K562 (cell line): Measurements from ENCODE around the gene TMCC2. TPM values are rescaled to one million over a fixed set of nuclear protein-coding genes. Genes with fewer than 3 reads are reported as not detected.

Source experiments
- ATF7 ChIP-seq: fragments of 450-650 bp; IDR thresholded peaks from 2 replicates; pipeline ENCODE4 v1.7.1; 2014; ENCODE audit warnings: mild to moderate bottlenecking, moderate library complexity
- CBFA2T3 ChIP-seq: fragments of 450-650 bp; IDR thresholded peaks from 2 replicates; pipeline ENCODE4 v1.6.1; 2017
- CXXC5 ChIP-seq: fragments of 250-450 bp; sonication (Bioruptor Pico); IDR thresholded peaks from 2 replicates; pipeline ENCODE4 v1.8.0; 2022; ENCODE audit warnings: inconsistent platforms, mild to moderate bottlenecking, moderate library complexity
- HEY1 ChIP-seq: fragments of 250-450 bp; sonication (Bioruptor Pico); IDR thresholded peaks from 2 replicates; pipeline ENCODE4 v1.5.0; 2020; ENCODE audit warnings: mild to moderate bottlenecking, moderate library complexity, borderline replicate concordance
- KDM4B ChIP-seq, 2 experiments: fragments of 450-650 bp in 1 of 2; sonication (generic) in 1 of 2; IDR thresholded peaks; 2 replicates each; pipeline ENCODE4 v1.6.1; 2016 to 2017; ENCODE audit warnings: borderline replicate concordance in 2 of 2, antibody characterized with exemption in 1 of 2, low read depth in 1 of 2, mild to moderate bottlenecking in 1 of 2
- NCOA1 ChIP-seq: fragments of 450-650 bp; IDR thresholded peaks from 2 replicates; pipeline ENCODE4 v1.6.1; 2016; ENCODE audit warnings: low read depth
- NFIC ChIP-seq: fragments of 450-650 bp; IDR thresholded peaks from 2 replicates; pipeline ENCODE4 v1.6.1; 2017; ENCODE audit warnings: mild to moderate bottlenecking, inconsistent platforms
- RNF2 ChIP-seq: sonication (generic); IDR thresholded peaks from 2 replicates; pipeline ENCODE4 v1.6.1; 2016
- ZNF175 ChIP-seq: fragments of 200-800 bp; sonication (Bioruptor generic); IDR thresholded peaks from 2 replicates; pipeline ENCODE4 v1.6.1; 2016; ENCODE audit warnings: low read depth, mild to moderate bottlenecking, missing genetic modification characterization, missing compliant biosample characterization
- ZNF277 ChIP-seq: fragments of 250-450 bp; sonication (Bioruptor Pico); IDR thresholded peaks from 2 replicates; pipeline ENCODE4 v1.8.0; 2022; ENCODE audit warnings: inconsistent platforms, mild to moderate bottlenecking, moderate library complexity, borderline replicate concordance
- polyA plus RNA-seq, 8 experiments: library from polyadenylated mRNA; depleted of rRNA in 4 of 8; stranded (reverse) in 5 of 8; unstranded in 3 of 8; fragments of >200 nt; fragmentation: Nextera tagmentation in 2 of 8; fragmentation: Illumina TruSeq in 1 of 8; extraction: Ambion mirVana in 2 of 8; extraction: Trizol in 1 of 8; gene quantifications; 2 replicates each; pipeline versions ENCODE4 v1.2.1 to v1.2.3, GENCODE V29; 2011 to 2014; ENCODE audit warnings: inconsistent platforms in 1 of 8, missing spikeins in 1 of 8
- total RNA-seq, 7 experiments: library from RNA; depleted of rRNA in 6 of 7; stranded (reverse); fragments of >200 nt in 6 of 7; fragmentation: Illumina TruSeq in 2 of 7; extraction: Trizol in 2 of 7; gene quantifications; 2 replicates each; pipeline versions ENCODE4 v1.2.1 to v1.2.3, GENCODE V29; 2011 to 2021; ENCODE audit warnings: low replicate concordance in 1 of 7
- TF ChIP-seq, protein P1 (sequence below): fragments of 250-450 bp; sonication (Bioruptor Pico); IDR thresholded peaks from 2 replicates; pipeline ENCODE4 v1.4.0; 2020
- TF ChIP-seq, protein P2 (sequence below): fragments of 450-650 bp; IDR thresholded peaks from 2 replicates; pipeline ENCODE4 v1.6.1; 2018; ENCODE audit warnings: mild to moderate bottlenecking, low read depth; ENCODE audit not compliant: partially characterized antibody
- TF ChIP-seq, protein P3 (sequence below): sonication (generic); formaldehyde crosslinking; IDR thresholded peaks from 2 replicates; pipeline ENCODE4 v1.8.0; 2023; ENCODE audit warnings: missing genetic modification reagents, mild to moderate bottlenecking, borderline replicate concordance

Gene TMCC2
- total and polyA plus RNA-seq, 9 of the 15 experiments (the other 6 are each of a cell fraction or from before 2014, with no cell fraction given) = 0.06 to 1.8 (median 0.98) TPM

DNA sequence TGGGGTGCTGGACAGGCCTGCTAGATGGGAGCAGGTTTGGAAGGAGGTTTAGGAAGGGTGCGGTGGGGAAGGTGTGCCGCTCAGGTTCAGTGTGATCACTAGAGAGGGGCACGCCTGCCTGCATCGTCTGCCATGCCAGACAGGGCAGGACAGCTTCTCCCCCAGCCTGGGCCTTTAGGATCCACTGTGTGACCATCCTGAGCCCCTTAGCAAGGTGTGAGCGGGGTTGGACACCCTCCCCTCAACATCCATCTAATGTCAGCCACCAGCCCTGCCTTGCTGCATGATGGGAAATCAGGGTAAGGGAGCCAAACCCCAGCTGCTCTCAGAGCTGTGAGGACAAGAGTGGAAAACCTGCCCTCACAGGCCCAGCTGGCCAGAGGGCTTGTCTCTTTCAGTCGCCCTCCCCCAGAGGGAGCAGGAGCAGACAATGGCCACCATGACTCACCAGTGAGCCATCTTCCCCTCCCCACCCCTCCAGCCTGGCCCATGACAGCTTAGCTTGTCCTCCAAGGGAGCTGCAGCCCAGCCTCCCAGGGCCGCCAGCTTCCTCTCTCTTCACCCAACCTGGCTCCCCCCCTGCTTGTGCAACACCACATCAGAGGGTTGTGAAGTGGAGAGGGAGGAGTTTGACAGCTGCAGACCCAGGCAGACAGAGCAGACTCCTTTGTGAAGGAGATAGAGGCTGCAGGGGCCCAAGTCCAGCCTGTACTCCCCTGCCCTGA is 56.8 kb downstream of the TMCC2 start (continued):
- TF ChIP-seq, protein P1, sequence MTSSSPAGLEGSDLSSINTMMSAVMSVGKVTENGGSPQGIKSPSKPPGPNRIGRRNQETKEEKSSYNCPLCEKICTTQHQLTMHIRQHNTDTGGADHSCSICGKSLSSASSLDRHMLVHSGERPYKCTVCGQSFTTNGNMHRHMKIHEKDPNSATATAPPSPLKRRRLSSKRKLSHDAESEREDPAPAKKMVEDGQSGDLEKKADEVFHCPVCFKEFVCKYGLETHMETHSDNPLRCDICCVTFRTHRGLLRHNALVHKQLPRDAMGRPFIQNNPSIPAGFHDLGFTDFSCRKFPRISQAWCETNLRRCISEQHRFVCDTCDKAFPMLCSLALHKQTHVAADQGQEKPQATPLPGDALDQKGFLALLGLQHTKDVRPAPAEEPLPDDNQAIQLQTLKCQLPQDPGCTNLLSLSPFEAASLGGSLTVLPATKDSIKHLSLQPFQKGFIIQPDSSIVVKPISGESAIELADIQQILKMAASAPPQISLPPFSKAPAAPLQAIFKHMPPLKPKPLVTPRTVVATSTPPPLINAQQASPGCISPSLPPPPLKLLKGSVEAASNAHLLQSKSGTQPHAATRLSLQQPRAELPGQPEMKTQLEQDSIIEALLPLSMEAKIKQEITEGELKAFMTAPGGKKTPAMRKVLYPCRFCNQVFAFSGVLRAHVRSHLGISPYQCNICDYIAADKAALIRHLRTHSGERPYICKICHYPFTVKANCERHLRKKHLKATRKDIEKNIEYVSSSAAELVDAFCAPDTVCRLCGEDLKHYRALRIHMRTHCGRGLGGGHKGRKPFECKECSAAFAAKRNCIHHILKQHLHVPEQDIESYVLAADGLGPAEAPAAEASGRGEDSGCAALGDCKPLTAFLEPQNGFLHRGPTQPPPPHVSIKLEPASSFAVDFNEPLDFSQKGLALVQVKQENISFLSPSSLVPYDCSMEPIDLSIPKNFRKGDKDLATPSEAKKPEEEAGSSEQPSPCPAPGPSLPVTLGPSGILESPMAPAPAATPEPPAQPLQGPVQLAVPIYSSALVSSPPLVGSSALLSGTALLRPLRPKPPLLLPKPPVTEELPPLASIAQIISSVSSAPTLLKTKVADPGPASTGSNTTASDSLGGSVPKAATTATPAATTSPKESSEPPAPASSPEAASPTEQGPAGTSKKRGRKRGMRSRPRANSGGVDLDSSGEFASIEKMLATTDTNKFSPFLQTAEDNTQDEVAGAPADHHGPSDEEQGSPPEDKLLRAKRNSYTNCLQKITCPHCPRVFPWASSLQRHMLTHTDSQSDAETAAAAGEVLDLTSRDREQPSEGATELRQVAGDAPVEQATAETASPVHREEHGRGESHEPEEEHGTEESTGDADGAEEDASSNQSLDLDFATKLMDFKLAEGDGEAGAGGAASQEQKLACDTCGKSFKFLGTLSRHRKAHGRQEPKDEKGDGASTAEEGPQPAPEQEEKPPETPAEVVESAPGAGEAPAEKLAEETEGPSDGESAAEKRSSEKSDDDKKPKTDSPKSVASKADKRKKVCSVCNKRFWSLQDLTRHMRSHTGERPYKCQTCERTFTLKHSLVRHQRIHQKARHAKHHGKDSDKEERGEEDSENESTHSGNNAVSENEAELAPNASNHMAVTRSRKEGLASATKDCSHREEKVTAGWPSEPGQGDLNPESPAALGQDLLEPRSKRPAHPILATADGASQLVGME (CRISPR knock-in tag) = no peak
- no peak for TF ChIP-seq HEY1 (CRISPR knock-in tag)
- no peak for TF ChIP-seq CXXC5 (CRISPR knock-in tag)
- TF ChIP-seq ZNF277 = no peak
- 0 out of 4 replicates have a peak, but pooled peaks of 1 of the 2 experiments have one; percentile 46 for TF ChIP-seq KDM4B (IDR thresholded peaks at IDR 0.05; ENCODE audit: borderline replicate concordance in 2 of 2, low read depth in 1 of 2)
- TF ChIP-seq ZNF175 (CRISPR knock-in tag) = peak; percentile 71; the same call in 1 of the 2 replicates
- no peak for TF ChIP-seq NCOA1
- TF ChIP-seq CBFA2T3 = peak; percentile 58
- peak; percentile 73; the same call in 1 of the 2 replicates for TF ChIP-seq RNF2
- no peak for TF ChIP-seq NFIC
- TF ChIP-seq, protein P2, sequence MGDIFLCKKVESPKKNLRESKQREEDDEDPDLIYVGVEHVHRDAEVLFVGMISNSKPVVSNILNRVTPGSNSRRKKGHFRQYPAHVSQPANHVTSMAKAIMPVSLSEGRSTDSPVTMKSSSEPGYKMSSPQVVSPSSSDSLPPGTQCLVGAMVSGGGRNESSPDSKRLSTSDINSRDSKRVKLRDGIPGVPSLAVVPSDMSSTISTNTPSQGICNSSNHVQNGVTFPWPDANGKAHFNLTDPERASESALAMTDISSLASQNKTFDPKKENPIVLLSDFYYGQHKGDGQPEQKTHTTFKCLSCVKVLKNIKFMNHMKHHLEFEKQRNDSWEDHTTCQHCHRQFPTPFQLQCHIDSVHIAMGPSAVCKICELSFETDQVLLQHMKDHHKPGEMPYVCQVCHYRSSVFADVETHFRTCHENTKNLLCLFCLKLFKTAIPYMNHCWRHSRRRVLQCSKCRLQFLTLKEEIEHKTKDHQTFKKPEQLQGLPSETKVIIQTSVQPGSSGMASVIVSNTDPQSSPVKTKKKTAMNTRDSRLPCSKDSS = no peak
- TF ChIP-seq, protein P3, sequence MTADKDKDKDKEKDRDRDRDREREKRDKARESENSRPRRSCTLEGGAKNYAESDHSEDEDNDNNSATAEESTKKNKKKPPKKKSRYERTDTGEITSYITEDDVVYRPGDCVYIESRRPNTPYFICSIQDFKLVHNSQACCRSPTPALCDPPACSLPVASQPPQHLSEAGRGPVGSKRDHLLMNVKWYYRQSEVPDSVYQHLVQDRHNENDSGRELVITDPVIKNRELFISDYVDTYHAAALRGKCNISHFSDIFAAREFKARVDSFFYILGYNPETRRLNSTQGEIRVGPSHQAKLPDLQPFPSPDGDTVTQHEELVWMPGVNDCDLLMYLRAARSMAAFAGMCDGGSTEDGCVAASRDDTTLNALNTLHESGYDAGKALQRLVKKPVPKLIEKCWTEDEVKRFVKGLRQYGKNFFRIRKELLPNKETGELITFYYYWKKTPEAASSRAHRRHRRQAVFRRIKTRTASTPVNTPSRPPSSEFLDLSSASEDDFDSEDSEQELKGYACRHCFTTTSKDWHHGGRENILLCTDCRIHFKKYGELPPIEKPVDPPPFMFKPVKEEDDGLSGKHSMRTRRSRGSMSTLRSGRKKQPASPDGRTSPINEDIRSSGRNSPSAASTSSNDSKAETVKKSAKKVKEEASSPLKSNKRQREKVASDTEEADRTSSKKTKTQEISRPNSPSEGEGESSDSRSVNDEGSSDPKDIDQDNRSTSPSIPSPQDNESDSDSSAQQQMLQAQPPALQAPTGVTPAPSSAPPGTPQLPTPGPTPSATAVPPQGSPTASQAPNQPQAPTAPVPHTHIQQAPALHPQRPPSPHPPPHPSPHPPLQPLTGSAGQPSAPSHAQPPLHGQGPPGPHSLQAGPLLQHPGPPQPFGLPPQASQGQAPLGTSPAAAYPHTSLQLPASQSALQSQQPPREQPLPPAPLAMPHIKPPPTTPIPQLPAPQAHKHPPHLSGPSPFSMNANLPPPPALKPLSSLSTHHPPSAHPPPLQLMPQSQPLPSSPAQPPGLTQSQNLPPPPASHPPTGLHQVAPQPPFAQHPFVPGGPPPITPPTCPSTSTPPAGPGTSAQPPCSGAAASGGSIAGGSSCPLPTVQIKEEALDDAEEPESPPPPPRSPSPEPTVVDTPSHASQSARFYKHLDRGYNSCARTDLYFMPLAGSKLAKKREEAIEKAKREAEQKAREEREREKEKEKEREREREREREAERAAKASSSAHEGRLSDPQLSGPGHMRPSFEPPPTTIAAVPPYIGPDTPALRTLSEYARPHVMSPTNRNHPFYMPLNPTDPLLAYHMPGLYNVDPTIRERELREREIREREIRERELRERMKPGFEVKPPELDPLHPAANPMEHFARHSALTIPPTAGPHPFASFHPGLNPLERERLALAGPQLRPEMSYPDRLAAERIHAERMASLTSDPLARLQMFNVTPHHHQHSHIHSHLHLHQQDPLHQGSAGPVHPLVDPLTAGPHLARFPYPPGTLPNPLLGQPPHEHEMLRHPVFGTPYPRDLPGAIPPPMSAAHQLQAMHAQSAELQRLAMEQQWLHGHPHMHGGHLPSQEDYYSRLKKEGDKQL (CRISPR knock-in tag) = no peak
- peak; percentile 72; the same call in 1 of the 2 replicates for TF ChIP-seq ATF7
